ENCODE results near the gene STAM2.
"Not testable (repeated sequence)": the region's sequence is repeated elsewhere in the genome, so short reads cannot be mapped to it uniquely, and the experiment has no call there.

STAM2 gene

DNA sequence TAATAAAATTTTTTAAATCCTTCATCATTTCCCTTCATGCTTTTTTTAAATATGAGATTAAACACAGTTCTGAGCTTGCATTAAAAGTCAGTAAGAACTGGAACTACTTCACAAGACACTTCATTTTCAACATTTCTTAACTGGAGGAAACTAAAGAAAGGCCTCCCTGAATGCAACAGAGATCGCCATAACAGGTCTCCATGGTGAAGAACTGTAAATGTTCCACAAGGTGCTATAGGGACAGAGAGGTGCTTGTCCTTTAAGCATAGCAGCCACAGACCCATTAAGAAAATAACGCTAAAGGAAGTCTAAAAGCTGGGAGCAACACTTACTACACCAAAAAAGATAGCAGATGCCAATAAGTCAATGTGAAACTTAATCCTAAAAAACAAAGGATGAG is 8.5 kb downstream of the STAM2 start:
- H3K36me3 ChIP-seq (replicated peaks), result no peaks in the 10 kb centered on the region
- TF ChIP-seq, protein P1, sequence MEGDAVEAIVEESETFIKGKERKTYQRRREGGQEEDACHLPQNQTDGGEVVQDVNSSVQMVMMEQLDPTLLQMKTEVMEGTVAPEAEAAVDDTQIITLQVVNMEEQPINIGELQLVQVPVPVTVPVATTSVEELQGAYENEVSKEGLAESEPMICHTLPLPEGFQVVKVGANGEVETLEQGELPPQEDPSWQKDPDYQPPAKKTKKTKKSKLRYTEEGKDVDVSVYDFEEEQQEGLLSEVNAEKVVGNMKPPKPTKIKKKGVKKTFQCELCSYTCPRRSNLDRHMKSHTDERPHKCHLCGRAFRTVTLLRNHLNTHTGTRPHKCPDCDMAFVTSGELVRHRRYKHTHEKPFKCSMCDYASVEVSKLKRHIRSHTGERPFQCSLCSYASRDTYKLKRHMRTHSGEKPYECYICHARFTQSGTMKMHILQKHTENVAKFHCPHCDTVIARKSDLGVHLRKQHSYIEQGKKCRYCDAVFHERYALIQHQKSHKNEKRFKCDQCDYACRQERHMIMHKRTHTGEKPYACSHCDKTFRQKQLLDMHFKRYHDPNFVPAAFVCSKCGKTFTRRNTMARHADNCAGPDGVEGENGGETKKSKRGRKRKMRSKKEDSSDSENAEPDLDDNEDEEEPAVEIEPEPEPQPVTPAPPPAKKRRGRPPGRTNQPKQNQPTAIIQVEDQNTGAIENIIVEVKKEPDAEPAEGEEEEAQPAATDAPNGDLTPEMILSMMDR (IDR thresholded peaks at IDR 0.05; ENCODE audit: low read depth, low read length, missing control alignments), result no peak
- no peaks in the 10 kb centered on the region for H3K27me3 ChIP-seq (replicated peaks)
- DNase-seq, result no peak
- no peak overlapping the region for H3K4me3 ChIP-seq (ENCODE audit: low read depth, low read length)
- peak overlapping the region; percentile 41 for H3K27ac ChIP-seq
- in situ Hi-C loops (cut with HindIII; ENCODE audit: low pct_ligation_motif_present, low sequenced_read_pairs), result loop anchor here (25.0 kb wide), 1 partner anchor 130 kb away; no protein-coding TSS in a partner anchor

DNA sequence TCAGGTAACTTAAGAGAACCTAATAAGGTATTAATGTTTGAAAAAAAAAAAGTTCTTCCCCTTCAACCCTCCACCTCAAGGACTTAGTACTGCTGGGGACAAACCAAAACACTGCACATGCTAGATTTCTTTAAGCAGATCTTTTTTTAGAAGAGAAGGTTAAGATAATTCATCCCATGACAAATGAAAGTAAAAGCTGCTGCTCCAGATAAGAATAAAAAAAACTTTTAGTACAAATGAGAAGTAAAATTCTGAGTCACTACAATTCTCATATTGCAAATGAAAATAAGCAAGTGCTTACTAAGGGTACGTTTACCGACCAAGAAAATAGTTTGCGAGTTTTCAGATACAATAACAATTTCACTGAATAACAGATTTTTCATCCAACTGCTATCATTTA is 8.9 kb downstream of the STAM2 start:
- peak overlapping the region; percentile 41 for H3K27ac ChIP-seq
- no peak overlapping the region for H3K4me3 ChIP-seq (ENCODE audit: low read depth, low read length)
- in situ Hi-C loops (cut with HindIII; ENCODE audit: low pct_ligation_motif_present, low sequenced_read_pairs), result loop anchor here (25.0 kb wide), 1 partner anchor 129 kb away; no protein-coding TSS in a partner anchor
- H3K36me3 ChIP-seq (replicated peaks), result no peaks in the 10 kb centered on the region
- no peak for DNase-seq
- TF ChIP-seq, protein P1 (IDR thresholded peaks at IDR 0.05; ENCODE audit: low read depth, low read length, missing control alignments), result no peak
- no peaks in the 10 kb centered on the region for H3K27me3 ChIP-seq (replicated peaks)

DNA sequence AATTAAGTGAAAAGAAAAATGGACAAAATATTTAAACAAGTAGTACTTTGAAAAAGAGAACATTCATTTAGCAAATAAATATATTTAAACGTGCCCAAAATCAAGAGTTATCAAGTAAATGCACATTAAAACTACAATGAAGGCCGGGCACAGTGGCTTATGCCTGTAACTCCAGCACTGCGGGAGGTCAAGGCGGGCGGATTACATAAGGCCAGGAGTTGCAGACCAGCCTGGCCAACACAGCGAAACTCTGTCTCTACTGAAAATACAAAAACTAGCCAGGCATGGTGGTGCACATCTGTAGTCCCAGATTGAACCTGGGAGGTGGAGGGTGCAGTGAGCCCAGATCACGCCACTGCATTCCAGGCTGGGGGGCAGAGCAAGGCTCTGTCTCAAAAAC is 9.8 kb downstream of the STAM2 start:
- no peak overlapping the region for H3K4me3 ChIP-seq (ENCODE audit: low read depth, low read length)
- no peaks in the 10 kb centered on the region for H3K27me3 ChIP-seq (replicated peaks)
- no peaks in the 10 kb centered on the region for H3K36me3 ChIP-seq (replicated peaks)
- DNase-seq, result no peak
- no peak overlapping the region for H3K27ac ChIP-seq
- in situ Hi-C loops (cut with HindIII; ENCODE audit: low pct_ligation_motif_present, low sequenced_read_pairs), result loop anchor here (25.0 kb wide), 1 partner anchor 128 kb away; no protein-coding TSS in a partner anchor
- TF ChIP-seq, protein P1 (IDR thresholded peaks at IDR 0.05; ENCODE audit: low read depth, low read length, missing control alignments), result no peak

DNA sequence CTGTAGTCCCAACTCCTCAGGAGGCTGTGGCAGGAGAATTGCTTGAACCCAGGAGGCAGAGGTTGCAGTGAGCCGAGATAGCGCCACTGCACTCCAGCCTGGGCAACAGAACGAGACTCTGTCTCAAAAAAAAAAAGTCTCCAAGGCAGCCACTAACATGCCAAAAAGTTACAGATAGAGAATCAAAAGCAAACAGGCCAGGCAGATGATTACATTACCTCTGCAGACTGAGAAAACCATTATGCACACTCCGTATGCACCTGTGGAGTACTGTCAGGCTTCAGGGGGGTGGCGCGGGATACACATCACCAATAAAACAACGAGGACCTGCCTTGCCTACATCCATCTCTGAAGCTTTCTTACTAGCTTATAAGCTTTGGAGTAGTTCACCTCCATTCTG is 10.3 kb downstream of the STAM2 start:
- Histone ChIP-seq H3K4me3 (ENCODE audit: low read depth, low read length) (no peak overlapping the region), H3K36me3 (replicated peaks) (no peaks in the 10 kb centered on the region), H3K27me3 (replicated peaks) (no peaks in the 10 kb centered on the region), H3K27ac (no peak overlapping the region)
- in situ Hi-C loops (cut with HindIII; ENCODE audit: low pct_ligation_motif_present, low sequenced_read_pairs), result loop anchor here (25.0 kb wide), 1 partner anchor 128 kb away; no protein-coding TSS in a partner anchor
- TF ChIP-seq, protein P1 (IDR thresholded peaks at IDR 0.05; ENCODE audit: low read depth, low read length, missing control alignments), result no peak
- DNase-seq, result no peak

DNA sequence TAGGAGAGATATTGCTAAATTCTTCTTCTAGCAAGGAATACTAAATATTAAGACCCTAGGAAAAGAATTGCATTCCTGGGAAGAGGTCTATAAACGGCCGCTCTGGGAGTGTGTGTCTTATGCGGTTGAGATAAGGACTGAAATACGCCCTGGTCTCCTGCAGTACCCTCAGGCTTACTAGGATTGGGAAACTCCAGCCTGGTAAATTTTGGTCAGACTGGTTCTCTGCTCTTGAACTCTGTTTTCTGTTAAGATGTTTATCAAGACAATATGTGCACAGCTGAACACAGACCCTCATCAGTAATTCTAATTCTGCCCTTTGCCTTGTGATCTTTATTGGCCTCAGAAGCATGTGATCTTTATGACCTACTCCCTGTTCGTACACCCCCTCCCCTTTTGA is 11.9 kb downstream of the STAM2 start:
- in situ Hi-C loops (cut with HindIII; ENCODE audit: low pct_ligation_motif_present, low sequenced_read_pairs), result loop anchor here (25.0 kb wide), 1 partner anchor 126 kb away; no protein-coding TSS in a partner anchor
- H3K27me3 ChIP-seq (replicated peaks); H3K36me3 ChIP-seq (replicated peaks); H3K4me3 ChIP-seq (ENCODE audit: low read depth, low read length); H3K27ac ChIP-seq; DNase-seq: not testable (repeated sequence)

DNA sequence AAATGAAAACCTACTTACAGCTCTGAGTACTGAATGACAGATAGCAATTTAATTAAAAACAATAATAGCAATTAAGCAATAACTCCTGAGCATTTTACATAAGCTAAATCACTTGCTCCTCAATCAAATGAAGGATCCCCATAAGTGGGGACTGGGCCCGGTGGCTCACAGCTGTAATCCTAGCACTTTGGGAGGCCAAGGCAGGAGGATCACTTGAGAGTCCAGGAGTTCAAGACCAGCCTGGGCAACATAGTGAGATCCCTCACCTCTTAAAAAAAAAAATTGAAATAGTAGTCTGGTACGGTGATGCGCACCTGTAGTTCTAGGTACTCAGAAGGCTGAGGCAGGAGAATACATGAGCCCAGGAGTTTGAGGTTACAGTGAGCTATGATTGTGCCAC is 13.4 kb downstream of the STAM2 start:
- Histone ChIP-seq H3K4me3 (ENCODE audit: low read depth, low read length) (no peak overlapping the region), H3K27me3 (replicated peaks) (no peaks in the 10 kb centered on the region), H3K36me3 (replicated peaks) (no peaks in the 10 kb centered on the region), H3K27ac (no peak overlapping the region)
- TF ChIP-seq, protein P1 (IDR thresholded peaks at IDR 0.05; ENCODE audit: low read depth, low read length, missing control alignments), result no peak
- in situ Hi-C loops (cut with HindIII; ENCODE audit: low pct_ligation_motif_present, low sequenced_read_pairs), result loop anchor here (25.0 kb wide), 1 partner anchor 125 kb away; no protein-coding TSS in a partner anchor
- no peak for DNase-seq
